HG03025 (cell line): Measurements from ENCODE around the gene TMEM63B.
"Not testable (repeated sequence)": the region's sequence is repeated elsewhere in the genome, so short reads cannot be mapped to it uniquely, and the experiment has no call there.

Experiments
- ATAC-seq: cut with Tn5 transposase; IDR thresholded peaks from one replicate; pipeline ENCODE4 v1.9.1; 2021; ENCODE audit warnings: mild to moderate bottlenecking, moderate library complexity; ENCODE audit not compliant: unreplicated experiment, low FRiP score

Gene TMEM63B

DNA sequence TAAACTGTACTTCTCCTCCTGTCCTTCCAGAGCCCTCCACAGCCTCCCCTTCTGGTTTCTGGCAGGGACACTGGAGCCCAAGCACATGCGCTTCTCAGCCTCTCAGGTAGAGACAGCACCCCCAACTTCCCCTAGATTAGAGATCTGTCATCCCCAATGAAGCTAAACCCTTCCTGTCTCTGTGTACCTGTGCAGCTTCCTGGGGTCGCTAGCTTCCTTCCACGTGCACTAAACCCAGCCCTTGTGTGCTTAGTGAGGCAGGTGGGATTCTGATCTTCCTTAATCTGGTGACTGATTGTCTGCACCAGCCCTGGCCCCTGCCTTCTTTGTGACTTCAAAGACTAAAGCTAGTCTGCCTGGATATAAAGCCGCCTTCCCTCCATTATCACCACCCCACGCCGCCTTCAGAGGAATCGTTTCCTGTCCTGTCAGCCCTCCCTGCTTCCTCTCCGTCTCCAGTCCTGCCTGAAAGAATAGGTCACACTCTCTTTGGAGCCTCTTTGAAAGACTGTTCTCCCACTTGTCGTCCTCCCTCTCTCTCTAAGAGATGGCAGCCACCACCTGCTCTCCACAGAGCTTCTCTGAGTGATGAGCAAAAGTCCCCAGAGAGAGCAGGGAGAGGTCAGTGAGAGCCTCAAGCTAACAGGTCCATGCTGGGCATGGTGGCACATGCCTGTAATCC lies 58.7 kb downstream of the TMEM63B start:
- no peak for ATAC-seq

DNA sequence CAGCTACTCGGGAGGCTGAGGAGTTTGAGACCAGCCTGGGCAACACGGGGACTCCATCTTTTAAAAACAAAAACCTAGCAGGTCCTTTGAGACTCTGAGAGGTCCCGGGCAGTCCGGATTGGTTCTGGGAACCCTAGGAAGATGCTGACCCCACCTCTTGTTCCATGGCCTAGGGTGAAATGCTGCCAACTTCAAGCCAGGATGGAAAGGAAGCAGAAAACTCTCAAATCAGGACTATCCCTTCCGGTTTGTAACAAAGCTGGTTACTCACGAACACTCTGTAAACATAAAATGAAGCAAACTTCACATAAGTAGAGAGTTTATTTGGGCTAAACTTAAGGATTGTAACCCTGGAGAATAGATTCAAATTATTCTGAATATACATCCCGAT lies 59.3 kb downstream of the TMEM63B start:
- ATAC-seq, result no peak

DNA sequence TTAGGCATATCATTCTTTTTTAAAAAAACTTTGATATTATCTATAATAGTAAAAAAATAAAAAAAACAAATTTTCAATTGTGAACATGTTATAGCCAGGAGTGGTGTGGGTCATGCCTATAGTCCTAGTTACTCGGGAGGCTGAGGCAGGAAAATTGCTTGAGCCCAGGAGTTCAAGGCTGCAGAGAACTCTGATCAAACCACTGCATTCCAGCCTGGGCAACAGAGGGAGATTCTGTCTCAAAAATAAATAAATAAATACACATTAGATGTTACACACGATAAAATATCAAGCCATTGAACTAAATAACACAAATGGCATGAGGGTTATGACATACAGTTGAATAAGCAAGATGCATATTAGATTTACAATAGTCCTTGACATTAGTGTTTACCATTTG lies 61.5 kb downstream of the TMEM63B start:
- ATAC-seq, result no peak

DNA sequence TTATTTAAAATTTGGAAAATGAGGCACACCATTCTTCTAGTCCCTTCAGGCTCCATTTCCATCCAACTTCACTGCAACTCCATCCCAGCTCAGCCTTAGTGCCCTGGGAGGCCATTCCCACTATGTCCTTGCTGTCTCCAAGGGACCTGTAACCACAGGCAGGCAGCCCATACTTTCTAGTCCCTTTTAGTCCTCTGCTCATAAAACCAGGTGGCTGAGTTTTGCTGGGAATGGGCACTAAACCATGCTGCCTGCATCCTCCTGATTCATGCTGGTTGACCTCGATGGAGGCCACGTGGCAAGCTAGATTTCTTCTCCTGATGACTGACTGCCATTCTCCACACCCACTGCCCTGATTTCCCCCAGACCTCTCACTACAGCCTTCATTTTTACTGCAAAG lies 61.9 kb downstream of the TMEM63B start:
- ATAC-seq, result no peak

DNA sequence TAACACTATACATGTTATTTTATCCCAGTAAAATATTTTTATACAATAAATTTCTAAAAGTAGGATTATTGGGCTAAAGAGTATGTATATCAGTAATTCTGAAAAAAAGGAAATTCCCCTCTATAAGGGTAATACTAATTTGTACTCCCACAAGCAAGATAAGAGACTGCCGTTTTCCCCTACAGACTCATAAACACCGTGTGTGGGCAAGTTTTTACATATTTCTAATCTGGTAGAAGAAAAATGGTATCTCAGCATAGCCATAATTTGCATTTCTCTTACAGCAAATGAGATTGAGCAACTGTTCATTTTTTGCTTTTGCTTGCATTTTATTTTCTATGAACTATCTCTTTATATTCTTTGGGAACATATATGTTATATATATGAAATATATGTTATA lies 63.4 kb downstream of the TMEM63B start:
- ATAC-seq, result no peak

DNA sequence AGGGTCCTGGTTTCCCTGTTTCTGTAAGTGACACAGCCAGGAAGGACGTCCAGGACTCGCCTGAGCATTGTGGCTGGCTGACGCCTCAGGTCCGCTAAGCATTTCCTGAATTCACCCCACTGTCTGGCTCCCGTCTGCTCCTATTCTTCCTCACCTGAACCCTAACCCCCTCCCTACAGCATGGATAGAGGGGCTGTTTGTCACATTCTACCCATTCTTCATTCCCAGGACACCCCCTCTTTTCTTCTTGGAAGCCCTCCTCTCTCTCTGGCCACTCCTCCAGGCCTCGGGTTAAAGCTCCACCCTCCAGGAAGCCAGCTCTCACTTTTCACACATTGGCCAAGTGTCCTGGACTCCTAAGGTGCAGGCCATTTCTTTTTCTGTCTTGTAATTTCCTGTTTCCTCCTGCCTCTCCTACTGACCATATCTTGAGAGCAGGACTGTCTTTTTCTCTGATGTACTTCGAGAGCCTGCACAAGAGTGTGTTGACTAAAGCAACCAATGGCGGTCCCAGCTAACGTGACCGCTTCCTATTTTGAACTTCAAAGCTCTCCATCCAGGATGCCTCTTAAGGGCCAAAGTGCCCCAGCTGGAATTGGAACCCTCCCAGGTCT lies 65.2 kb downstream of the TMEM63B start:
- no peak for ATAC-seq

DNA sequence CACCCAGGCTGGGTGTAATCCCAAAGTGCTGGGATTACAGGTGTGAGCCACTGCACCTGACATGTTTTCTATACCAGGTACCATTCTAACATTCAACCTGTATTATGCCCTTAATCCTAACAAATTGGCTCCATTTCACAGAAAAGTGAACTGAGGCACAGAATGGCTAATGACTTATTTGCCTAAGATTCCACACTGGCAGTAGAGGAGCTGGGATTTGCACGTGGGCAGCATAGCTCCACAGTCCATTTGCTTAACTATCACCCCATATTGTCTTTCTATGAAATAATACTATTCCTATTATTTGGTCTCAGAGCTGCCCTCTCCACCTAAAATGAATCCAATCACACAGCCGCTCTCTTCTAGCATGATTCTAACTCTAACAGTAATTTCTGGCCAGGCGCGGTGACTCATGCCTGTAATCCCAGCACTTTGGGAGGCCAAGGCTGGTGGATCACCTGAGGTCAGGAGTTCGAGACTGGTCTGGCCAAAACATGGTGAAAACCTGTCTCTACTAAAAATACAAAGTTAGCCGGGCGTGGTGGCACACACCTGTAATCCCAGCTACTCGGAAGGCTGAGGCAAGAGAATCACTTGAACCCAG lies 66.1 kb downstream of the TMEM63B start:
- ATAC-seq, result no peak

DNA sequence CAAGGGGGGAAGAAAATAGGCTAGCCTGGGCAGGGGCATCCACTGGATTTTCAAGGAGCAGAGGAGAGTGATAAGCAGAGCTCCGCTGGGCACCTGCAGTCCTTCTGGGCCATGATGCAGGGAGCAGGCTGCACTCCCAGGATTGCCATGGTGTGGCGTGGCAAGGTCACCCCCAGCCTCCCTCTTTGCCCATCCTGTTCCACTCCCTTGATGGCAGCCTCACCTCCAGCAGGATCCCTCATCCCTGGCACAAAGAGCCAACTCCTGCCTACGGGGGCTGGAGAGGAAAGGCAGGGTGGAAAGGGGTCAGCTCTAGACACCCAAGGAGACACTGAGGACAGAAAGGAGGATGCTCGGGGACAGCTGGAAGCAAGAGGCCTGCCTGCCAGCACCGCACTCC lies 67.0 kb downstream of the TMEM63B start:
- no peak for ATAC-seq

DNA sequence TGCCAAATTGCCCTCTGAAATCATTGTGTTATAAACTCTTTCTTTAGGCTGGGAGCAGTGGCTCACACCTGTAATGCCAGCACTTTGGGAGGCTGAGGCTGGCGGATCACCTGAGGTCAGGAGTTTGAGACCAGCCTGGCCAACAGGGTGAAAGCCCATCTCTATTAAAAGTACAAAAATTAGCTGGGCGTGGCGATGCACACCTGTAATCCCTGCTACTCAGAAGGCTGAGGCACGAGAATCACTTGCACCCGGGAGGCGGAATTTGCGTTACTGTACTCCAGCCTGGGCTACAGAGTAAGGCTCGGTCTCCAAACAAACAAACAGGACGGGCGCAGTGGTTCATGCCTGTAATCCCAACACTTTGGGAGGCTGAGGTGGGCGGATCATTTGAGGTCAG lies 69.0 kb downstream of the TMEM63B start:
- not testable (repeated sequence) for ATAC-seq

DNA sequence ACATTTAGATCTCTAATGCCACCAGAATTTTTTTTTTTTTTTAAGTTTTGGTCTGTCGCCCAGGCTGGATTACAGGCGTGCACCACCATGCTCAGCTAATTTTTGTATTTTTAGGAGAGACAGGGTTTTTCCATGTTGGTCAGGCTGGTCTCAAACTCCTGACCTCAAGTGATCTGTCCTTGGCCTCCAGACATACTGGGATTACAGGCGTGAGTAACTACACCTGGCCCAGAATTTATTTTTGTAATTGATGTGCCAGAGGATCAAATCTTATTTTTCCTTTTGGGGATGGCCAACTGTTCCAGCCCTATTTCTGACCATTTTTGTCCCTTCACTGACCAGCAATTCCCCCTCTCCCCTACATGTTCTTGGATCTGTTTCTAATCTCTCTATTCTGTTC lies 71.3 kb downstream of the TMEM63B start:
- ATAC-seq, result no peak

DNA sequence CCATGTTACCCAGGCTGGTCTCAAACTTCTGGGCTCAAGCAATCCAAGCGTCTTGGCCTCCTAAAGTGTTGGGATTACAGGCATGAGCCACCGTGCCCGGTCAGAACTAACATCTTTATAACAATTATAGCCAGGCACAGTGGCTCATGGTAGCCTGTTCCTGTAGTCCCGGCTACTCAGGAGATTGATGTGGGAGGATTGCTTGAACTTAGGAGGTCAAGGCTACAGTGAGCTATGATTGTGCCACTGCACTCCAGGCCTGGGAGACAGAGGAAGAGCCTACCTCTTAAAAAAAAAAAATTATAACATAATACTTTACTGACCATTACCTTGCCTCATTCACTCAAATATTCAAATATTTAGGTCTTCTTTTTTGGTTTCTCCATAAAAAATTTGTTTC lies 72.5 kb downstream of the TMEM63B start:
- ATAC-seq, result no peak

DNA sequence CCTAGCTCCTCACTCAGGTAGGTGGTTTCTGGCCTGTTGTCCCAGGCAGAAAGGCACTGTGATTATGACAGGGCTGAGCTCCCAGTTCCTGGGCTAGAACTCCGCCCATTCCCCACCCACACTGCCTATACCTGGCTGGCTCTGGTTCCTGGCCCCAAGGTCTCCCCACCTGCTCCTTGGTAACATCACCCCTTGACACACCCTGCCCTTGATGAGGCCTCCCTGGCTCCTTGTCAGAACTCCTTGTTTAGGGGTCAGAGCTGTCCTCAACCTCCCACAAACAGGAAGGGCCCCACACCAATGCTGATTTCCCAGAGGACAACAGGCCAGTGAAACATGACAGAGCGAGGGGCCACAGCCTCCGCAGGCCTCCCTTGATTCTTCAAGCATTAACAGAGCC lies 73.8 kb downstream of the TMEM63B start:
- ATAC-seq, result no peak

DNA sequence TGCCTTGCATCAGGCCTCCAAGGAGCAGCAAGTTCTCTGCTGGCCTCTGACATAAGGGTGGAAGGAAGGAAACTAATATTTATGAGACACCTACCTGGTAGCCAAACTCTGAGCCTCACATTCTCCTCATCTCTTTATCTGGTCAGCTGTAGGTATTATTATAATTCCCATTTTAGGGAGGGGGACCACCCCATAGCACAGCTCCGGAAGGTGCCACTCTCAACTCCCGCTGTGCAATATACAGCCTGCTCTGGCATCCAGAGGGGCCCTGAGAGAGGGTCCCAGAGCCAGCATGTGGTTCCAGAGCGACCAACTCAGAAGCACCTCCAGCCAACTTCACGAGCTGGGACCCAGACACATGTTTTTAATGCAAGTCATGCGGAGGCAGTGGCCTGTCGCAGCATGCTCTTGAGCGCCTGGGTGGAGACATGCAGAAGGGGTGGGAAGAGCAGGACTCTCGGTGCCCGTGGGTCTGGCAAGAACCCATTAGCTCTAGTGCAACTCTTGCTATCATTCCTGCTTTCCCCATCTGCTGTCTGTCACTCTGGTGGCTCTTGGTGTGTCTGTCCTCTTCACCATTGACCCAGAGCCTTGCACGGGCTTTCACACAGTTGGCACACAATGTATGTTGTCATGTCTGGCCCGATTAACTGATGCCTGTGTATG lies 74.4 kb downstream of the TMEM63B start:
- no peak for ATAC-seq

DNA sequence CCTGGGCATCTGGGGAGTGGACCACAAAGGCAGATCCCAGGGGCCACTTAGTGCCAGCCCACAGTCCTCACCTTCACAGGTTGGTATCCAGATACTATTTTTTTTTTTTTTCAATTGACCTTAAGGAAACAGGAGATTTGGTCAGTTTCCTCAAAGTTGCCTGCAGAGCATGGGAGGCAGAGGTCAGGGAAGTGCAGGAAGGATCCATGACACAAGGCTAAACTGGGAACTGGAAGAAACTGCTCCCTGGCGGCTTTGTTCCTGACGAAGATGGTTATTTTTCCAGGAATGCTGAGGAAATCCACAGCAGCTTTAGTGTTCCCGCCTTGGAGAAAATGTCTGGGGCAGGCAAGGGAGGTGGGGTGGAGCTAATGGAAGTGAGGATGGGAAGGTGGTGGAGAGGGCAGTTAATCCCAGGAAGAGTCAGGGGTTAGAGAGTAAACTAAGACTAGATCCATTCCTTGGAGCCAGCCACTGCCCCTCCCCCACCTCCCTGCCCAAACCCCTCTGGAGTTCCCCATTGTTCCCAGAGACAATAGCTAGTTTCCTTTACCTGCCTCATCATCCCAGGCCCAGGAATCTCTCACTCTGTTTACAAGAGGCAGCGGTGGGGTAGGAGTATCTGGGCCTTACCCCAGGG lies 75.1 kb downstream of the TMEM63B start:
- ATAC-seq, result no peak

DNA sequence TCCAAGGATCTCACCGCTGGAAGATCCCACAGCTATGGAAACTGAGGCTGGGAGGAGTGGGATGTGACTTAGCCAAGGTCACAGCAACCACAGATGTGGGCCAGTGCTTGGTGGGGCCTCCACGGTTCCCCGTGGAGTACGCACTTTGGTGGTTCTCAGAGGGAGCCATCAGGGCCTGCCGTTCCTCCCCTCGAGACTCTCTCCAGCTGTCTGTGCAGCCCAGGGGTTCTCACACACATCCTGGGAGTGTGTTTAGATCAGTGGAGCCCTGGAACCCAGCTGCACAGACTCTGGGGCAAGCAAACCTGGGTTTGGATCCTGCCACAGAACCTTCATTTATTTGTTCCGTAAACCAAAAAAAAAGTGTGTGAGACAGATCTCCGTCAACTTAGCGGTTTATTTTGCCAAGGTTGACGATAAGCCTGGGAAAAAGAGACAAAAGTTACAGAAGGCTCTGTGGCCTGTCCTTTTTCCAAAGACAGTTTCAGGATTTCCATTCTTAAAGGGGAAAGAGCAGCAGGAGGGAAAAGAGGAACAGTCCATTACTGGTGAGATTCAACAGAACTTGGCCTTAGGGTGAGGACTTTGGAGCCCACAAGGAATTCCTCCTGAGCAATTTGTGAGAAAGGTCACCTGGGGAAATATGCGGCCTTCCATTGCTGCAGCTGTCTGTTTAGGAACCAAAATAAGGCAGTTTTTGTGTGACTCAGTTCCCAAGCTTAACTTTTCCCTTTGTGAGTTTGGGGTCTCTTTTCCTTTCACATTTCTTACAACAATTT lies 75.8 kb downstream of the TMEM63B start:
- no peak for ATAC-seq

DNA sequence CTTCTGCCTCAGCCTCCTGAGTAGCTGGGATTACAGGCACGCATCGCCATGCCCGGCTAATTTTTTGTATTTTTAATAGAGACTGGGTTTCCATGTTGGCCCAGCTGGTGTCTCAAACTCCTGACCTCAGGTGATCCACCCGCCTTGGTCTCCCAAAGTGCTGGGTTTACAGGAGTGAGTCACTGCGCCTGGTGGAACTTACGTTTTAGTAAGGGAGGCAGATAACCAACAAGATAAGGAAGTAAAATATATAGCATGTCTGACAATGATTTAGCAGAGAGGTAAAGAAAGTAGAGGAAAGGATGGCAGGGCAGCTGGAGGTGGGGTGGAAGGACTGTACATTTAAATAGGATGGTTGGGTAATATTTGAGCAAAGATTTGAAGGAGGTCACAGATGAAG lies 76.6 kb downstream of the TMEM63B start:
- ATAC-seq, result no peak
